HEK293 (cell line): Measurements from ENCODE around the gene SKOR1.
A peak's percentile ranks its signal among the peaks of the same experiment; 100 is the strongest.

Experiments used
- CTCF ChIA-PET: fragments of 350-600 bp; formaldehyde crosslinking; extraction: SDS; loops from one replicate; lab custom pipeline; 2021; ENCODE audit warnings: antibody characterized with exemption; lab: Yijun Ruan, JAX
- POLR2A ChIA-PET: fragments of 300-600 bp; formaldehyde crosslinking; extraction: SDS; loops from one replicate; lab custom pipeline; 2020; ENCODE audit warnings: antibody characterized with exemption, inconsistent platforms; lab: Yijun Ruan, JAX
- H3K27ac ChIP-seq: fragments of 200-500 bp; sonication (Bioruptor generic); 2 replicates; pipeline ENCODE4 v1.5.1; 2014; ENCODE audit warnings: low read depth, low read length, control low read depth, inconsistent platforms; ENCODE audit errors: extremely low read depth
- H3K36me3 ChIP-seq, 2 experiments: fragments of 200-500 bp in 1 of 2; sonication (Bioruptor generic) in 1 of 2; 1 replicate in 1 of 2; 2 replicates in 1 of 2; pipeline ENCODE4 v1.5.1; 2014 to 2017; ENCODE audit warnings: inconsistent platforms in 2 of 2, low read length in 2 of 2; ENCODE audit not compliant: control insufficient read depth in 2 of 2, insufficient read depth in 1 of 2
- H3K4me1 ChIP-seq: fragments of 200-500 bp; sonication (Bioruptor generic); 2 replicates; pipeline ENCODE4 v1.5.1; 2014; ENCODE audit warnings: mild to moderate bottlenecking, low read length, inconsistent platforms; ENCODE audit not compliant: control insufficient read depth, insufficient read depth
- H3K4me3 ChIP-seq: 2 replicates; pipeline ENCODE4 v1.5.1; 2011; ENCODE audit warnings: low read depth, mild to moderate bottlenecking, control low read depth, low read length, moderate library complexity
- H3K9me3 ChIP-seq: fragments of 200-500 bp; sonication (Bioruptor generic); 2 replicates; pipeline ENCODE4 v1.5.1; 2014; ENCODE audit warnings: low read depth, low read length, inconsistent platforms; ENCODE audit not compliant: control insufficient read depth, insufficient read depth
- BCL11B ChIP-seq: fragments of 450-650 bp; formaldehyde crosslinking; IDR thresholded peaks from 2 replicates; pipeline ENCODE4 v1.5.1; 2016; ENCODE audit warnings: low read depth, missing biosample characterization, missing genetic modification characterization
- PRDM6 ChIP-seq: fragments of 450-650 bp; formaldehyde crosslinking; IDR thresholded peaks from 2 replicates; pipeline ENCODE4 v1.5.1; 2017; ENCODE audit warnings: missing biosample characterization, missing genetic modification characterization
- REST ChIP-seq: fragments of 450-650 bp; formaldehyde crosslinking; IDR thresholded peaks from 2 replicates; pipeline ENCODE4 v1.5.1; 2016; ENCODE audit warnings: missing biosample characterization, missing genetic modification characterization
- ZBTB11 ChIP-seq: fragments of 450-650 bp; formaldehyde crosslinking; conservative IDR thresholded peaks from 2 replicates; pipeline ENCODE4 v1.5.1; 2016; ENCODE audit warnings: low read depth, missing biosample characterization, missing genetic modification characterization
- ZBTB7A ChIP-seq: fragments of 450-650 bp; formaldehyde crosslinking; IDR thresholded peaks from 2 replicates; pipeline ENCODE4 v1.5.1; 2016; ENCODE audit warnings: low read depth, missing biosample characterization, missing genetic modification characterization
- ZFHX2 ChIP-seq: fragments of 450-650 bp; formaldehyde crosslinking; conservative IDR thresholded peaks from 2 replicates; pipeline ENCODE4 v1.5.1; 2016; ENCODE audit warnings: missing biosample characterization, missing genetic modification characterization
- ZNF211 ChIP-seq: fragments of 450-650 bp; formaldehyde crosslinking; IDR thresholded peaks from 2 replicates; pipeline ENCODE4 v1.5.1; 2016; ENCODE audit warnings: low read depth, missing biosample characterization, missing genetic modification characterization
- ZNF274 ChIP-seq, 2 experiments: fragments of 200-500 bp in 1 of 2; fragments of 450-650 bp in 1 of 2; sonication (Bioruptor generic) in 1 of 2; formaldehyde crosslinking in 1 of 2; IDR thresholded peaks; 2 replicates each; pipeline versions ENCODE4 v1.5.1 to v1.6.1; 2014 to 2016; ENCODE audit warnings: borderline replicate concordance in 1 of 2, inconsistent platforms in 1 of 2, low read length in 1 of 2, missing biosample characterization in 1 of 2, missing genetic modification characterization in 1 of 2
- ZNF311 ChIP-seq: fragments of 450-650 bp; formaldehyde crosslinking; IDR thresholded peaks from 2 replicates; pipeline ENCODE4 v1.5.1; 2017; ENCODE audit warnings: missing biosample characterization, missing genetic modification characterization, borderline replicate concordance
- ZNF341 ChIP-seq: fragments of 450-650 bp; formaldehyde crosslinking; IDR thresholded peaks from 2 replicates; pipeline ENCODE4; 2016; ENCODE audit warnings: low read depth, missing biosample characterization, missing genetic modification characterization
- ZNF555 ChIP-seq: fragments of 450-650 bp; formaldehyde crosslinking; conservative IDR thresholded peaks from 2 replicates; pipeline ENCODE4 v1.5.1; 2017; ENCODE audit warnings: missing biosample characterization, mild to moderate bottlenecking, missing genetic modification characterization, inconsistent platforms
- ZNF580 ChIP-seq: fragments of 450-650 bp; formaldehyde crosslinking; IDR thresholded peaks from 2 replicates; pipeline ENCODE4 v1.5.1; 2016; ENCODE audit warnings: missing biosample characterization, missing genetic modification characterization
- ZNF585B ChIP-seq: fragments of 450-650 bp; formaldehyde crosslinking; IDR thresholded peaks from 2 replicates; pipeline ENCODE4 v1.5.1; 2016; ENCODE audit warnings: missing biosample characterization, missing genetic modification characterization
- ZNF600 ChIP-seq: fragments of 450-650 bp; formaldehyde crosslinking; IDR thresholded peaks from 2 replicates; pipeline ENCODE4 v1.5.1; 2016; ENCODE audit warnings: missing biosample characterization, missing genetic modification characterization
- ZNF747 ChIP-seq: fragments of 450-650 bp; formaldehyde crosslinking; IDR thresholded peaks from 2 replicates; pipeline ENCODE4 v1.5.1; 2016; ENCODE audit warnings: missing biosample characterization, missing genetic modification characterization
- ZSCAN23 ChIP-seq: fragments of 450-650 bp; formaldehyde crosslinking; IDR thresholded peaks from 2 replicates; pipeline ENCODE4 v1.5.1; 2016; ENCODE audit warnings: missing biosample characterization, missing genetic modification characterization
- ZXDB ChIP-seq: fragments of 450-650 bp; formaldehyde crosslinking; IDR thresholded peaks from 2 replicates; pipeline ENCODE4 v1.5.1; 2016; ENCODE audit warnings: missing biosample characterization, missing genetic modification characterization

Gene SKOR1

GRCh38 chr15:67809866-67810265 is 15.4 kb upstream of the SKOR1 start:
- no peak for TF ChIP-seq ZNF274 (IDR thresholded peaks at IDR 0.05; ENCODE audit: low read length)
- no peak for TF ChIP-seq ZNF274 (tag by site-specific recombination; IDR thresholded peaks at IDR 0.05; ENCODE audit: borderline replicate concordance)
- no peak for TF ChIP-seq BCL11B (tag by site-specific recombination)
- TF ChIP-seq, all 188 proteins: peak for 0
- no peaks in the 10 kb centered on the region for H3K36me3 ChIP-seq
- H3K4me3 ChIP-seq = no peak overlapping the region
- POLR2A ChIA-PET = no interaction called here
- CTCF ChIA-PET = no interaction called here
- H3K9me3 ChIP-seq = no peaks in the 10 kb centered on the region
- H3K27ac ChIP-seq = no peak overlapping the region
- H3K4me1 ChIP-seq = peaks cover 6% of the 10 kb centered on the region; the same call in 1 of the 2 replicates

GRCh38 chr15:67812241-67812644 is 13.1 kb upstream of the SKOR1 start:
- no peaks in the 10 kb centered on the region for H3K36me3 ChIP-seq
- TF ChIP-seq ZBTB7A (tag by site-specific recombination) = no peak
- no peak for TF ChIP-seq ZNF311 (tag by site-specific recombination)
- TF ChIP-seq ZNF341 (tag by site-specific recombination) = no peak
- no peak for TF ChIP-seq ZSCAN23
- ChIA-PET CTCF (interaction anchor here (0.6 to 1.8 kb wide), 2 partner anchors 20 to 865 kb away, joined by 3 to 4 read pairs; no protein-coding TSS in a partner anchor), POLR2A (interaction anchor here (0.7 kb wide), 1 partner anchor 20 kb away, joined by 3 read pairs; no protein-coding TSS in a partner anchor)
- no peak overlapping the region for H3K27ac ChIP-seq
- peaks cover 6% of the 10 kb centered on the region; the same call in 1 of the 2 replicates for H3K4me1 ChIP-seq
- H3K9me3 ChIP-seq = no peaks in the 10 kb centered on the region
- H3K4me3 ChIP-seq = no peak overlapping the region

GRCh38 chr15:67813104-67813634 is 12.1 kb upstream of the SKOR1 start:
- CTCF ChIA-PET = interaction anchor here (0.5 to 1.3 kb wide), 3 partner anchors 19 to 72 kb away, joined by 3 to 4 read pairs (median 3); no protein-coding TSS in a partner anchor
- POLR2A ChIA-PET = interaction anchor here (0.7 kb wide), 1 partner anchor 21 kb away, joined by 3 read pairs; no protein-coding TSS in a partner anchor
- TF ChIP-seq PRDM6 (tag by site-specific recombination) = no peak
- no peak for TF ChIP-seq ZNF555 (tag by site-specific recombination)
- TF ChIP-seq ZFHX2 (tag by site-specific recombination) = peak; percentile 47
- no peak for TF ChIP-seq ZBTB11 (tag by site-specific recombination)
- TF ChIP-seq ZNF747 (tag by site-specific recombination) = no peak
- no peak for TF ChIP-seq ZNF580
- no peak for TF ChIP-seq ZNF600 (tag by site-specific recombination)
- TF ChIP-seq REST (tag by site-specific recombination) = no peak
- TF ChIP-seq ZNF211 (tag by site-specific recombination) = no peak
- TF ChIP-seq ZNF274 (IDR thresholded peaks at IDR 0.05; ENCODE audit: low read length) = no peak
- no peak for TF ChIP-seq ZNF274 (tag by site-specific recombination; IDR thresholded peaks at IDR 0.05; ENCODE audit: borderline replicate concordance)
- TF ChIP-seq ZNF341 (tag by site-specific recombination) = peak; percentile 85
- TF ChIP-seq ZXDB (tag by site-specific recombination) = no peak
- no peak for TF ChIP-seq ZNF585B

More at GRCh38 chr15:67813104-67813634, 12.1 kb upstream of the SKOR1 start:
- H3K9me3 ChIP-seq = no peaks in the 10 kb centered on the region
- peaks cover 6% of the 10 kb centered on the region; the same call in 1 of the 2 replicates for H3K4me1 ChIP-seq
- no peaks in the 10 kb centered on the region for H3K36me3 ChIP-seq
- no peak overlapping the region for H3K4me3 ChIP-seq
- H3K27ac ChIP-seq = no peak overlapping the region
